ENCODE results near the gene NUP93.
"Not testable (repeated sequence)": the region's sequence is repeated elsewhere in the genome, so short reads cannot be mapped to it uniquely, and the experiment has no call there.

NUP93 gene

DNA sequence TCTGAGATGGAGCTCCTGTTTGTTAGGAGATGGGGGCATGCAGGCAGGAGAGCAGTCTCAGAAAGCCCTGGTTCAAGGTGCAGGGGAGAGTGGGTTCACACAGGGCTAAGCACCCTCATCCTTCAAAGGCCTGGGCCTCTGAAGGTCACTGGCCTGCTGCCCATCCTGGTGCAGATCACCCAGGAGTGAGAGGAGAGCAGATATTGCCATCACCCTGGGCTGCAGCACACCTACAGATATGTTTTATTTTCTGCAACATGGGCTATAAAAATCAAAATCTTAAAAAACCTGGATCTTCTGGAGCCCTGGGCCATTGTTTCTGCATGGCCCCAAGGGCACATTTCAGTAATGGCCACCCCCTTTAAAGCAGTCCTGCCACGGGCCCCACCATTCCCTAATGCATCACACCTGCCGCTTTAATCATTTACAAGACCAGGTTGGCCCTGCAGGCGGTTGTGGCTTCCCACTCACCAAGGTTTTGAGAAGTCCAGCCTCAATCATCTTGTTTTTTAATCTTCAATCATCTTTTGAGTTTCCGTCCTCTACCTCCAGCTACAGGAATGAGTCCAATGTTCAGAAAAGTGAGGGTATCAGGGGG, 20.4 kb upstream of the NUP93 start:
- DNase-seq (ENCODE audit: low spot score) = no peak

- DNase-seq (ENCODE audit: low spot score) = no peak
Measured at GRCh38 chr16:56710181-56710737, 19.7 kb upstream of the NUP93 start.

DNA sequence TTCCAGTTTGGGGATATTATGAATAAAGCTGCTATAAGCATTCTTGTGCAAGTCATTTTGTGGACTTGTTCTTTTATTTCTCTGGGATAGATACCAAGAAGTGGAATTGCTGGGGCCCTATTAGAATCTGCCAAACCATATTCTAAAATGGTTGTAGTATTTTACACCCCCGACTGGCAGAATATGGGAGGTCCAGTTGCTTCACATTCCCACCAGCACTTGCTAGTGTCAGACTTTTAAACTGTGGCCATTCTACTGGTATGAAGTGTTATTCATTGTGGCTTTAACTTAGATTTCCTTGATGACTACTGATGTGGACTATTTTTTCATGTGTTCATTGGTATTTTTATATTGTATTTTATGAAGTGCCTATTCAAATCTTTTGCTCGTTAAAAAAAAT, 18.1 kb upstream of the NUP93 start:
- DNase-seq (ENCODE audit: low spot score) = no peak

GRCh38 chr16:56713794-56714193, 16.1 kb upstream of the NUP93 start:
- no peak for DNase-seq (ENCODE audit: low spot score)

DNA sequence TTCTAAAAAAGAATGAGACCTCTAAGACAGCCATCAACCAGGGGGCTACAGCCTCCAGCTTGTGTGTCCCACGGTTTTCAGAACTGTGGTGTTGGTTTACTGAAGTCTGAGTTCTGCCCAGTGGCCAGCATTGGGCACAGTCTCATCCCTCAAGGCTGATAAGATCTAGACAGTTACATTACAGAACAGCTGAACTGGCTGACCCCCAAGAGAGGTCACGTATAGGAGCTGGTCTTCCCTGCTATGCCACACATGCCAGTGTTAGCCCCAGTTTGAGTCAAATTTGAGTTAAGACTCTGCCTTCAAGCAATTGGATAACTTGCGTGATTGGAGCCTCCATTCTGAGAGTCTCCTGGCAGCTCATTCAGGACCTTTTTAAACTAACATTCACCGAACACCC, 14.8 kb upstream of the NUP93 start:
- no peak for DNase-seq (ENCODE audit: low spot score)

- no peak for DNase-seq (ENCODE audit: low spot score)
Measured at GRCh38 chr16:56716761-56717160, 13.2 kb upstream of the NUP93 start.

DNA sequence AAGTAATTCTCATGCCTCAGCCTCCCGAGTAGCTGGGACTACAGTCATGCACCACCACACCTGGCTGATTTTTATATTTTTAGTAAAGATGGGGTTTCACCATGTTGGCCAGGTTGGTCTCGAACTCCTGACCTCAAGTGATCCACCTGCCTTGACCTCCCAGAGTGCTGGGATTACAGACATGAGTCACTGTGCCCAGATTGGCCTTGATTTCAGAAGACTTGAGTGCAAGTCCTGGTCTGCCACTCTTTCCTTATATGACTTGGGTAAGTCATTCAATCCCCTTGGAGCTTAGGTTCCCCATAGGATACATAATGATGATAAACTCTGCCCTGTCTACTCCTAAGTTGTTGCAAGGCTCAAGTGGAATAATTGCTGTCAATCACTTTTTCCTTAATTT, 12.4 kb upstream of the NUP93 start:
- DNase-seq (ENCODE audit: low spot score) = not testable (repeated sequence)

DNA sequence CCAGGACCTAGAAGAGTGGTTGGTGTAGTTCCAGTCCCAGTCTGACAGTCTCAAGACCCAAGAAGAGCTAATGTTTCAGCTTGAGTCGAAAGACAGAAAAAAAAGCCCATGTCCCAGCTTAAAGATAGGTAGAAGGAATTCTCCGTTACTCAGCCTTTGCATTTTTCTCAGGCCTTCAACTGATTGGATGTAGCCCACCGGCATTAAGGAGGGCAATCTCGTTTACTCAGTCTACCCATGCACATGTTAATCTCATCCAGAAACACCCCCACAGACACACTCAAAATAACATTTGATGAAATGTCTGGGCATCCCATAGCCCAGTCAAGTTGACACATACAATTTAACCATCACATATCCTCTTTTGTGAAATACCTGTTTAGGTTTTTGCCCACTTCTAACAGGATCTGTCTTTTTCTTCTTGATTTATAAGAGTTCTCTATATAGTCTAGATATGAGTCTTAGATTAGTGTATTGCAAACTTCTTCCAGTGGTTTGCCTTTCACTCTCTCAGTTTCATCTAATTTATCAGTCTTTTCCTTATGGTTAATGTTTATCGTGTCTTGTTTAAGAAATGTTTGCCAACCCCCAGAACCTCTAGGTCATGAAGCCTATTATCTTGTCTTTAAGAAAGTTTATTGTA, 7.6 kb upstream of the NUP93 start:
- DNase-seq (ENCODE audit: low spot score) = no peak

GRCh38 chr16:56724191-56724590, 5.7 kb upstream of the NUP93 start:
- DNase-seq (ENCODE audit: low spot score) = no peak

- no peak for DNase-seq (ENCODE audit: low spot score)
Measured at GRCh38 chr16:56726283-56726682, 3.6 kb upstream of the NUP93 start.

DNA sequence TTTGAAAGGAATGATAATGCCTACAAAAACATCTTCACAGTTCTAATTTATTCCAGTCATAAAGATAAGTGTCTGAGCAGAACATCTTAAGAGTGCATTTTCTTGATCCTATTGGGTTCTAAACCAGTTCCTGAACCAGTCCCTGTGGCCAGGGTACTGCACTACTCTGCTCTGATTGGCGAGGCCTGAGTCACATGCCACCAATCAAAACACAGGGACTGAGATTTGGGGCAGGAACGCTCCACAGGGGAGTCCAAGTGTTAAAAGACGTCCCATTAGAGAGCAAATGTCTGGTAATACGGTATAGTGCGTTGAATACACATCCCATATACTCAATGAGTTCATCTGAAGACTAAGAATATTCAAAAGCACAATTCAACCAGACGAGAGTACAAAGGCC, 3.0 kb upstream of the NUP93 start:
- no peak for DNase-seq (ENCODE audit: low spot score)

DNA sequence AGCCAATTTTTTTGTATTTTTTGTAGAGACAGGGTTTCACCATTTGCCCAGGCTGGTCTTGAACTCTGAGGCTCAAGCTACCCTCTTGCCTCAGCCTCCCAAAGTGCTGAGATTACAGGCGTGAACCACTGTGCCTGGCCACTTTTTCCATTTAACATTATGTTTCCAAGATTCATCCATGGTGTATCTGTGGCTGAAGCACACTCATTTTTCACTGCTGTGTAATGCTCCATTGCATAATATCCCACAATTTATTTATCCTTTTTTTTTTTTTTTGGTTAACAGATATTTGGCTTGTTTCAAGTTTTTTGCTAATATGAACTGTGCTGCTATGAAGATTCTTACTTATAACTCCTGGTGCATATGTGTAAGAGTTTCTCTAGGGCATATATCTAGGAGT, 1.9 kb upstream of the NUP93 start:
- no peak for DNase-seq (ENCODE audit: low spot score)

GRCh38 chr16:56728980-56729734, 772 bp upstream of the NUP93 start:
- no peak for DNase-seq (ENCODE audit: low spot score)

DNA sequence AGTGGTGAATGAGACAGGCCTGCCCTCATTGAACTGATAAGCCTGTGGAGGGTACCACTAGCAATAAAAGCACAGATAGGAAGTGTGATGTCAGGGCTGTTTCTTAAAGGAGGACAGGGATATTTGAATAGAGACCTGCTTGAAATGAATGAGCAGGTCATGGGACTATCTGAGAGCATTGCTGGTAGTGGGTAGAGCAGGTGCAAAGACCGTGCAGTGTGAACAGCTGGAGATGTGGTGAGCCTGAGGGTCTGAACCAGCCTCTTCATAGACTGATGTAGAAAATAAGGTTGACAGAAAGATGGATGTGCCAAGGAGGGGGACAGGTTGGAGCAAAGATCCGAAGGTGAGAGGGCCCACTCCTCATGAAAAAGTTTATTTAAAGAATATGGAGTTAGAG, 2.4 kb downstream of the NUP93 start:
- DNase-seq (ENCODE audit: low spot score) = no peak

DNA sequence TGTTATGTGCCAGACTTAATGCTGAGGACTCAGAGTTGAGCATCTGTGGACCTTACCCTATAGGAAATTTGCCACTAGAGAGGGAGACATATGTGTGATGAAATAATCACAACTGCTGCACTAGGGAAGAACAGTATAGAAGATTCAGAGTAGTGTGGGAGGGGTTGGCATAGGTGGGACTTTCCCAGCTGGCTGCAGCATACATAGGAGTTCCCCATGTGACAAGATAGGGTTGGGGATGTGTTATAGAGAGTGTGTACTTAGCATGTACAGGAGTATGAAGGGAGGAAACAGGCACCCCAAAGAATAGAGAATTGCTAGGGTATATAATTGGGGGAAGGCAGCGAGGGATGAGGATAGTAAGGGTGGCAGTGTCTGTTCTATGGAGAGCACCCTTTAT, 2.9 kb downstream of the NUP93 start:
- no peak for DNase-seq (ENCODE audit: low spot score)

GRCh38 chr16:56734429-56734828, 4.5 kb downstream of the NUP93 start:
- DNase-seq (ENCODE audit: low spot score) = no peak

DNA sequence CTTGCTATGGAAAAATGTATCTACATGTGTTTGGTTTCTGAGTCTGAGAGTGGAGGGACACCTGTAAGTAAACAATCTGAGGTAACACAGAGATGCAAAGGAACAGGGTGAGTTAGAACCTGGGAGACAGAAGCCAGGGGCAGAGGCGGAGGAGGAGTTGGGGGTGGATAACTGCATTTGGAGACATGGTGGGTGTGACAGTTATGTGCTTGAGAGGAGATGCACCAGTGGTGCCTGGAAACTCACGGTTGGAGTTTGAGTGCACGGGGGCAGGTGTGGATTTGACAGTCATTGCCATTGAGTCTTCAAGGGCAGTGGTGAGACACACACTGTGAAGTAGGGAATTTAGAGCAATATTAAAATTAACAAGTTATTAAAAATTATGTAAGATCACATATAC, 6.5 kb downstream of the NUP93 start:
- DNase-seq (ENCODE audit: low spot score) = no peak

- DNase-seq (ENCODE audit: low spot score) = no peak
Measured at GRCh38 chr16:56737539-56737938, 7.6 kb downstream of the NUP93 start.

DNA sequence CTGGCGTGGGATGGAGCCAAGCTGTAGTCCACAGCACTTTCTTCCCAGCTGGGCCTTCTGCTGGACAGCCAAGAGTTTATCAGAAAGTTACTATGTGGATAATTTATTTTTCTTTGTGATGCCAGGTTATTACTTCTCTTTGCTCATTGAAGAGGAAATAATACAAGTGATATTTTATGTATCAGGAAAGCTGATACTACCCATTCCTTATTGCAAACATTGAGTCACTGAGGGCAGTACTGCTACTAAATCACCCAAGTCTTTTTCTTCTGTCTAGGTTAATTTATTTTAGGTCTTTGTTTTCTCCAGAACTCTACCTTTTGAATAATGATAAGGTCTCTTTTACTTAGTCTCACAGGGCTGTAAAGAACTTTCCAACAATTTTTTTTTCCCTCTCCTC, 8.3 kb downstream of the NUP93 start:
- DNase-seq (ENCODE audit: low spot score) = no peak

GRCh38 chr16:56739378-56739777, 9.4 kb downstream of the NUP93 start:
- DNase-seq (ENCODE audit: low spot score) = not testable (repeated sequence)

- no peak for DNase-seq (ENCODE audit: low spot score)
Measured at GRCh38 chr16:56741399-56741798, 11.5 kb downstream of the NUP93 start.

GRCh38 chr16:56742030-56742984, 12.4 kb downstream of the NUP93 start:
- no peak for DNase-seq (ENCODE audit: low spot score)

Measured in CD4-positive, alpha-beta T cell treated with Interleukin-6 at 100 ng/mL for 8 hours (primary cell).